Left kidney (tissue), 2 donors: ENCODE data around the gene CDCA3. TPM values are rescaled to one million over a fixed set of nuclear protein-coding genes. Genes with fewer than 3 reads are reported as not detected.

Experiments
- DNase-seq: peaks from one replicate; pipeline ENCODE4 v3.0.0-alpha.2; 2013
- polyA plus RNA-seq: library from polyadenylated mRNA; unstranded; fragments of 120-200 nt; gene quantifications from one replicate; pipeline ENCODE4 v1.2.1, GENCODE V29; 2013; ENCODE audit not compliant: insufficient read length

The CDCA3 gene
- polyA plus RNA-seq, 1 donor: 42.7 TPM

DNA sequence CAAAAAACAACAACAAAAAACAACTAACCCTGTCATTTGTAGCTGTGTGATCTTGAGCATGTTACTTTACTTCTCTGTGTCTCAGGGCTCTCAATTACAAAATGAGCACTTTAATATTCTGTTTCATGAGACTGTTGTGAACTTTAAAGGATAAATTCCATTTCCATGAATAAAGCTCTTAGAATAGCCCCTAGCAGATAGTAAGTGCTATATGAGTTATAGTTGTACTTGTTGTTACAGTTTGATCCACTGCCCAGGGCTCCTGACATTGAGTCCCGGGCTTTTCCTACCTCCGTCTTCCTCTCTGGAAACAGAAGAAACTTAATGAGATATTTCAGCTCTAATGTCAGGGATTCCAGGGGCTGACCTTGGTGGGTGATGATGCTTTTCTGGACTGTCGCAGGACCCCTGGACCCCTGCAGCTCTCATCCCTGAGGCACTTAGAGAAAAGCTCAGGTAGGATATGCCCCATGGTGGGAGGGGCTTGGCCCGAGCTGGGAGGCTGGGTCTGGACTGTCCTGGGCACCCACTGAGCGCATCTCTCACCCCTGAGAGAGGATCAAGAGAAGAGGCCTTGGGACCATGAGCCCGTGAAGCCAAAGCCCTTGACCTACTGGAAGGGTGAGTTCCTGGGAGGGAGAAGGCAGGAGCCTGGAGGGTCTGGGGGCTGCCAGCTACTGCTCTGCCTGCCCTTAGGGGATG is 17.7 kb downstream of the CDCA3 start:
- no peak for DNase-seq

DNA sequence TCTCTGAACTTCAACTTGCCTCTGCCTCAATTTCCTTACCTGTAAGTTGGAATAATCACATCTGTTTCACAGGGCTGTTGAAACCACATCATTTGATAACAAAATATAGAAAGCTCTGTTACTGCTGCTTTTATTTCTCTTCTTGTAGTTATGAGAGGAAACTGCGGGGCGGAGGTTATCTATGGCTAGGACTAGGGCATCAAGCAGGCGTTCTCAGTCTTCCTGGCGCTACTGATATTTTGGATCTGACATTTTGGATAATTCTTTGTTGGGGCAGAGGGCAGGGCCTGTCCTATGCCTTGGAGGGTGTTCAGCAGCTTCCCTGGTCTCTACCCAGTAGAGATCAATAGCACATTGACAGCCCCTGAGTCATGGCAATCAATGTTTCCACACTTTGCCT is 19.0 kb downstream of the CDCA3 start:
- DNase-seq: no peak

DNA sequence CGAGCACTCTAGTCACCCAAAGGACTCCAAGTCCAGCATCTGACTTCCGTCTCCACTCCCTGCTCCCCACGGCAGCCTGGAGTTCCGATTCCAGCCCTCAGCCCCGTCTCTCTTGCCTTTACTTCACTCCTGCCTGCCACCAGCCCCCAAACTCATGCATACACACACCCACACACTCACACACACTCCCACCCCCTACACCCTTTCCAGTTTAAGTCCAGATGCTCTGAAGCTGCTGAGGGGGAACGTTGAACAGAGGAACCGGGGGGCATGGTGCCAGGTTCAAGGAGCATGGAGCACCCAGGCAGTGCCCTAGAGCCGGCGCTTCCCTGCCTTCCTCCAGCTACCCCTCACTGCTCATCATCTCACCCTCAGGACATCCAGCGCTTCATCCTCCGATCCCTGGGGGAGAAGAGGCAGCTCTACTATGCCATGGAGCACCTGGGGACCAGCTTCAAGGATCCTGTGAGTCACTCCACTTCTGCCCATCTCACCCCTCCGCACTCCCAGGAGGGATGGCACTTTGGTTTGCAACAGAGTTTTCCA is 19.6 kb downstream of the CDCA3 start:
- no peak for DNase-seq

DNA sequence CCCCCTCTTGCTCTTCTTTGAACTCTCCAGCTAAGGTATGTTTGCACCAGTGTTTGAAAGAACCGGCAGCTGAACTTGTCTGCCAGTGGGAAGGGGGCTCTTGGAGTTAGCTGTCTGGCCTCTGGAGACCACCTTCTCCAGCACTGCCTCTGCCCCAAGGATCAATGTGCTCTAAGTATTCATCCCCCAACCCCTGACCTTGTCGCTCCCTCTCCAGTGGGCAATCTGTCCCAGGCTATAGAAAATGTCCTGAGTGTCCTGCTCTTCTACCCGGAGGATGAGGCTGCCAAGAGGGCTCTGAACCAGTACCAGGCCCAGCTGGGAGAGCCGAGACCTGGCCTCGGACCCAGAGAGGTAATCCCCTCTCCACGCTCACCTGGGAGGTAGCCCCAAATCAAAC is 20.1 kb downstream of the CDCA3 start:
- no peak for DNase-seq

DNA sequence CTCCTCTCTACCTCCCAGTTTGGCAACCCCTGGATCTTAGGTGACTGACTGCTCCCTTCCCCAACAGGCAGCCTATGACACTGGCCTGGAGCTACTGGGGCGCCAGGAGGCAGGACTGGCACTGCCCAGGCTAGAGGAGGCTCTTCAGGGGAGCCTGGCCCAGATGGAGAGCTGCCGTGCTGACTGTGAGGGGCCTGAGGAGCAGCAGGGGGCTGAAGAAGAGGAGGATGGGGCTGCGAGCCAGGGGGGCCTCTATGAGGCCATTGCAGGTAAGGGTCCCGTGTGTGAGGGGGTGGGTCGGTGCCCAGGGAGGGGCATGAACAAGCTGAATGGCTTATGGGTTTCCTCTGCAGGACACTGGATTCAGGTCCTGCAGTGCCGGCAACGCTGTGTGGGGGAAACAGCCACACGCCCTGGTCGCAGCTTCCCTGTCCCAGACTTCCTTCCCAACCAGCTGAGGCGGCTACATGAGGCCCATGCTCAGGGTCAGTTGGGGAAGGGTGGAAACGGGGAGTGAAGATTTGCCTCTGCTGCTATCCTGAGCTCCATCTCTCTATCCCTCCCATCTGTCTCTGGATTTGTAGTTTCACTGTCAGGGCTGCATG is 20.7 kb downstream of the CDCA3 start:
- DNase-seq: no peak

DNA sequence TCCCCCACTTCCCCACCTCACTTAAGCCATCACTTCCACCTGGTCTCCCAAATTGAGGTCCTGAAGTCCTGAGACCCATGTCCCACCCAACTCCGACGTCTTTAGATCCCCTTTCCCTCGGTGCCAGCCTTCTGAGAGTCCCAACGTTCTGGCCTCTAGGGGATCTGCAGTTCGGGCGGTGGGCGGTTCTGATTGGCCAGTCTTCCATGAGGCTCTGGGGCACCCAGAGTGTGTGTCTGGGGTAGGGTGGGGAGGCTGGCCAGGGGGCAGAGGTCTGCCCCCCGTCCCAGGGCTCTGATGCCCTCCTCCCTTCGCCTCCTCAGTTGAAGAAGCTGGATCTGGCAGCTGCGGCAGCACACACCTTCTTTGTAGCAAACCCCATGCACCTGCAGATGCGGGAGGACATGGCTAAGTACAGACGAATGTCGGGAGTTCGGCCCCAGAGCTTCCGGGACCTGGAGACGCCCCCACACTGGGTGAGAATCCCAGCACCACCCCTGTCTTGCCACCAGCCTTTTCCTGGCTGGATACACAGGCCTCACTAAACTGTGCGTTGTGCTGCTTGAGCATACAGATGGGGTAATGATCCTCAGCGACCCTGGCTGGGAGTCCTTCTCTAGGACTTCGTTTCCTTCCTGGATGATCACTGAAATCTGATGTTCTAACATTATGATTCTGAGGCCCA is 21.4 kb downstream of the CDCA3 start:
- DNase-seq: no peak

GRCh38 chr12:6828781-6829535 is 22.1 kb downstream of the CDCA3 start:
- DNase-seq: no peak

GRCh38 chr12:6827982-6828780 is 22.9 kb downstream of the CDCA3 start, which contains the start of gene P3H3:
P3H3 (plus strand) TSS chr12:6828407; CDS start chr12:6828441, 34 bp downstream.
- DNase-seq: no peak

GRCh38 chr12:6827437-6827911 is 23.6 kb downstream of the CDCA3 start:
- peak; percentile 87 for DNase-seq

- no peak for DNase-seq
Measured at GRCh38 chr12:6826734-6827436, 24.2 kb downstream of the CDCA3 start.

GRCh38 chr12:6826125-6826733 is 24.9 kb downstream of the CDCA3 start:
- no peak for DNase-seq

DNA sequence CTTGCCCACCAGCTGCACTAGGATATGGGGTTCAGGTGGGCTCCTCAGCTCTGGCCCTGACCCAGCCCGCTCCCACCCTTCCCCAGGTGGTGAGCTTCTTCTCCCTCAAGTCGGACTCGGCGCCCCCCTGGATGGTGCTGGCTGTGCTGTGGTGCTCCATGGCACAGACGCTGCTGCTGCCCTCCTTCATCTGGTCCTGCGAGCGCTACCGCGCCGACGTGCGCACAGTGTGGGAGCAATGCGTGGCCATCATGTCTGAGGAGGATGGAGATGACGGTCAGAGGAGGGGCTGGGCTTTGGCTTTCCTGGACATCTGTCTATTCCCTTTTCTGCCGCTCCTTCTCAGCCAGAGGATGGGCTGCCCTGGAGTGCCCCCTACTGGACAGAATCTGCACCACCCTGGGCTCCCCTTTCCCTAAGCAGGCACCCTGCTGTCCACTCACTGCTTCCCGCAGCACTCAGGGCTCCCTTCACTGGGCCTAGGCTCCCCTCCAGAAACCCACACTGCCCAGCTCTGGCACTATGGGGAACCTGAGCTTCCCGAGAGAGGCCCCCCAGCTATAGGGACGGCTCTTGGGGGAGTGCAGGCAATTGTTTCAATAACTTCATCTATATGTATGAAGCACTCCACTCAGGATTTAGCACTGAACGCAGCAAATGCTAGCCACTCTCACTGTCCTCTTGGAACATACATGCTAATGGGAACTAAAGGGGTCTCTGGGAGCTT is 25.5 kb downstream of the CDCA3 start:
- peak; percentile 88 for DNase-seq

DNA sequence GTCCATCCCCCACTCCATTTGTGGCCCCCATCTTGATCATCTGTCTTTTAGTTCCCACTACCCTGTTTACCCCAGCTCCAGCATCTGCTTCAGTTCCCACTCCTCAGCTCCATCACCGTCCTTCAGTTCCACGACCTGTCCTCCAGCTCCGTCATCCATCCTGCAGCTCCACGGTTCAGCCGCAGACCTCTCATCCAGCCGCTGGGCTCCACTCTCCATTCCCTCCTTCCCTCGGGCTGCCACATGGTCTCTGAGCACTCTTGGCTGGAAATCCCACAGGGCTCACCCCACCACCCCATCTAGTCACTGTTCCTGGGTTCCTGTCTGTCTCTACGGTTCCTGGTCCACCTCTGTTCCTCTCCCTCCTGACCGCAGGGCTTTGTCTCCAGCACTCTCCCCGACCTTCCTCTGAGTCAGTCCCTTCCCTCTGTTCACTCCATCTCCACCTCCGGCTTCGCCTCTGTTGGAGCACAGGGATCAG is 26.1 kb downstream of the CDCA3 start:
- no peak for DNase-seq

DNA sequence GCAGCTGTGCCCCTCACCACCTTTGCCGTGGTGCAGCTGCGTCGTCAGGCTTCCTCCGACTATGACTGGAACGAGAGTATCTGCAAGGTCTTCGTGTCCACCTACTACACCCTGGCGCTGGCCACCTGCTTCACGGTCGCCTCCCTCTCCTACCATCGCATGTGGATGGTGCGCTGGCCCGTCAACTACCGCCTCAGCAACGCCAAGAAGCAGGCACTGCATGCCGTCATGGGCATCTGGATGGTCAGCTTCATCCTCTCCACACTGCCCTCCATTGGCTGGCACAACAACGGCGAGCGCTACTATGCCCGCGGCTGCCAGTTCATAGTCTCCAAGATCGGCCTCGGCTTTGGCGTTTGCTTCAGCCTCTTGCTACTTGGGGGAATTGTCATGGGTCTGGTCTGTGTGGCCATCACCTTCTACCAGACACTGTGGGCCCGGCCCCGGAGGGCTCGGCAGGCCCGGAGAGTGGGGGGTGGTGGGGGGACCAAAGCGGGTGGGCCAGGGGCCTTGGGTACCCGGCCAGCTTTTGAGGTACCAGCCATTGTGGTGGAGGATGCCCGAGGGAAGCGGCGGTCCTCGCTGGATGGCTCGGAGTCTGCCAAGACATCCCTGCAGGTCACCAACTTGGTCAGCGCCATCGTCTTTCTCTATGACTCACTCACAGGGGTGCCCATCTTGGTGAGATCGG is 26.9 kb downstream of the CDCA3 start:
- no peak for DNase-seq

DNA sequence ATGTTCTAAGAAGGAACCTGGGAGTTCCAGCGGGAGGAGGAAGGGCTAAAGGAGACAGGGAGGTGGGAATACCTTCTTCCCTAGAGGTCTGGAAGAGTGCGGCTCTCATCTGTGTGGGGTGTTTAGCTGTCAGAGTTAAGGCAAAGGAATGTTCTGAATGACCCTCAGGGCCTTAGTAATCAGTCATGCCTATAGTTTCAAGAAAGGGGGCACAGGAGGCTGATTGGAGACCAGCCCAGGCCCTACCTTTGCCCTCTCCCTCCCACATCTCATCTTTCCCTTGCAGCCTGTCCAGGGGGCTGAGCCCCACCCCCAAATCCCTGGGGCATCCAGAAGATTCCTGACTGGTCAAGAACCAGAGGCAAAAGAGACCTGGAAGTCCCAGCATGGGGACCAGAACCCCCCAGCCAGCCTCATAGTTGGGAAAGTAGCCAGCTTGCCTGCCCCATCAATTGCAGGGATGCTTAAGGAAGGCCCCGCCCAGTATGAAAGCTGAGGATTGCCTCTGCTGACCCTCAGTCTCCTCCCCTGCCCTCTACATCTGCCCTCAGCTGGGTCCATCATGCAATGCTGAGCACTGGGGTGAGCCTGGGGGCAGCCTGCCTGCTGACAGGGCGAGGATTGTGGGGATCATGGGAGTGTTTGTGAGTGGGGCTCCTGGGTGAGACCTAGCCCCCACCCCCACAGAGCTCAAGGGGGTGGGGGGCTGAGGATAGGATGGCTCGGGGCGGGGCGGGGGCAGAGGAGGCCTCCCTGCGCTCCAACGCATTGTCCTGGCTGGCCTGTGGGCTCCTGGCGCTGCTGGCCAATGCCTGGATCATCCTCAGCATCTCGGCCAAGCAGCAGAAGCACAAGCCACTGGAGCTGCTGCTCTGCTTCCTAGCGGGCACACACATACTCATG is 27.7 kb downstream of the CDCA3 start:
- no peak for DNase-seq

GRCh38 chr12:6822426-6823135 is 28.5 kb downstream of the CDCA3 start:
- DNase-seq: no peak
